ENCODE measurements around the gene STARD5.

- no peak for TF ChIP-seq ERF (CRISPR knock-in tag; IDR thresholded peaks at IDR 0.05)
- TF ChIP-seq CTCF (IDR thresholded peaks at IDR 0.05 in 2 of 3, conservative IDR thresholded peaks at IDR 0.05 in 1 of 3; ENCODE audit: insufficient read depth in 2 of 3, low read depth in 1 of 3, low read length in 3 of 3) = no peak
- no peak for TF ChIP-seq KLF10 (CRISPR knock-in tag; IDR thresholded peaks at IDR 0.05)
- no peak for TF ChIP-seq ZNF436 (CRISPR knock-in tag; IDR thresholded peaks at IDR 0.05)
- TF ChIP-seq, protein P1, sequence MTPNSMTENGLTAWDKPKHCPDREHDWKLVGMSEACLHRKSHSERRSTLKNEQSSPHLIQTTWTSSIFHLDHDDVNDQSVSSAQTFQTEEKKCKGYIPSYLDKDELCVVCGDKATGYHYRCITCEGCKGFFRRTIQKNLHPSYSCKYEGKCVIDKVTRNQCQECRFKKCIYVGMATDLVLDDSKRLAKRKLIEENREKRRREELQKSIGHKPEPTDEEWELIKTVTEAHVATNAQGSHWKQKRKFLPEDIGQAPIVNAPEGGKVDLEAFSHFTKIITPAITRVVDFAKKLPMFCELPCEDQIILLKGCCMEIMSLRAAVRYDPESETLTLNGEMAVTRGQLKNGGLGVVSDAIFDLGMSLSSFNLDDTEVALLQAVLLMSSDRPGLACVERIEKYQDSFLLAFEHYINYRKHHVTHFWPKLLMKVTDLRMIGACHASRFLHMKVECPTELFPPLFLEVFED (CRISPR knock-in tag; conservative IDR thresholded peaks at IDR 0.05) = no peak
- TF ChIP-seq ZNF639 (CRISPR knock-in tag; conservative IDR thresholded peaks at IDR 0.05 in 1 of 2, IDR thresholded peaks at IDR 0.05 in 1 of 2) = no peak
- TF ChIP-seq ZNF253 (CRISPR knock-in tag; conservative IDR thresholded peaks at IDR 0.05) = no peak
- TF ChIP-seq KLF6 (CRISPR knock-in tag; IDR thresholded peaks at IDR 0.05; ENCODE audit: borderline replicate concordance) = no peak
- no peak for TF ChIP-seq EZH2 (IDR thresholded peaks at IDR 0.05; ENCODE audit: borderline replicate concordance, low read depth, low read length)
- no peak for TF ChIP-seq SMC3 (conservative IDR thresholded peaks at IDR 0.05; ENCODE audit: insufficient read depth, low read depth, low read length)
- TF ChIP-seq, protein P2, sequence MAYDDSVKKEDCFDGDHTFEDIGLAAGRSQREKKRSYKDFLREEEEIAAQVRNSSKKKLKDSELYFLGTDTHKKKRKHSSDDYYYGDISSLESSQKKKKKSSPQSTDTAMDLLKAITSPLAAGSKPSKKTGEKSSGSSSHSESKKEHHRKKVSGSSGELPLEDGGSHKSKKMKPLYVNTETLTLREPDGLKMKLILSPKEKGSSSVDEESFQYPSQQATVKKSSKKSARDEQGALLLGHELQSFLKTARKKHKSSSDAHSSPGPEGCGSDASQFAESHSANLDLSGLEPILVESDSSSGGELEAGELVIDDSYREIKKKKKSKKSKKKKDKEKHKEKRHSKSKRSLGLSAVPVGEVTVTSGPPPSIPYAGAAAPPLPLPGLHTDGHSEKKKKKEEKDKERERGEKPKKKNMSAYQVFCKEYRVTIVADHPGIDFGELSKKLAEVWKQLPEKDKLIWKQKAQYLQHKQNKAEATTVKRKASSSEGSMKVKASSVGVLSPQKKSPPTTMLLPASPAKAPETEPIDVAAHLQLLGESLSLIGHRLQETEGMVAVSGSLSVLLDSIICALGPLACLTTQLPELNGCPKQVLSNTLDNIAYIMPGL (CRISPR knock-in tag; IDR thresholded peaks at IDR 0.05) = no peak
These were observed 35.9 kb downstream of the STARD5 start for GRCh38 chr15:81288040-81288439.
